IPS-11a (cell line): Measurements from ENCODE around the gene ABCD4.

Experiments used
- H3K4me3 ChIP-seq: one replicate; pipeline ENCODE4 v1.5.1; 2013; ENCODE audit warnings: low read depth, low read length, control low read depth

Gene ABCD4

GRCh38 chr14:74238974-74239847 is 63.5 kb downstream of the ABCD4 start, which contains the start of gene VSX2:
TSS of gene VSX2 (plus strand) at chr14:74239449. CDS start at chr14:74239562, 113 bp downstream.
- peak within 1 kb of the TSS; percentile 21 for H3K4me3 ChIP-seq

DNA sequence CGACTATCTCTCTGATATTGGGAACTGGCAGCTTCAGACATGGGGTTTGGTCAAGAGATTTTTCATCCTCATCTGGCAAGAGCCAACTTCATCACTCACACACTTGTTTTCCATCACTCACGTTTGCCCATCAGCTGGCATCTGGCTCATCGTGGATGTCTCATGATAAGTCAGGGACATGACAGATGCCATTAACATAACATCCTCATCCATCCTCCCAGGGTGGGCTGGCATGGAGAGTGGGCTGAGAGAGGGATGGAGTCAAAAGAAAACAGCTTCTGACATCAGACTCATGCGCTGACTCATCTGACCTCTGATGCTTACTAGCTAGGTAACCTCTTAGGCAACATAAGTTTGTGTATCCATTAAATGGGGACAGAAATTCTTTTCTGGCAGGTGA is 65.3 kb downstream of the ABCD4 start:
- no peak overlapping the region for H3K4me3 ChIP-seq
